CD4-positive, alpha-beta T cell treated with Interleukin-17A for 4 hours (primary cell): Measurements from ENCODE around the gene IRAK2.
"Not testable (repeated sequence)": the region's sequence is repeated elsewhere in the genome, so short reads cannot be mapped to it uniquely, and the experiment has no call there.

ENCODE experiments used
- DNase-seq: peaks from one replicate; pipeline ENCODE4 v3.0.0-alpha.2; 2020; ENCODE audit warnings: mixed read lengths

The IRAK2 gene, protein sequence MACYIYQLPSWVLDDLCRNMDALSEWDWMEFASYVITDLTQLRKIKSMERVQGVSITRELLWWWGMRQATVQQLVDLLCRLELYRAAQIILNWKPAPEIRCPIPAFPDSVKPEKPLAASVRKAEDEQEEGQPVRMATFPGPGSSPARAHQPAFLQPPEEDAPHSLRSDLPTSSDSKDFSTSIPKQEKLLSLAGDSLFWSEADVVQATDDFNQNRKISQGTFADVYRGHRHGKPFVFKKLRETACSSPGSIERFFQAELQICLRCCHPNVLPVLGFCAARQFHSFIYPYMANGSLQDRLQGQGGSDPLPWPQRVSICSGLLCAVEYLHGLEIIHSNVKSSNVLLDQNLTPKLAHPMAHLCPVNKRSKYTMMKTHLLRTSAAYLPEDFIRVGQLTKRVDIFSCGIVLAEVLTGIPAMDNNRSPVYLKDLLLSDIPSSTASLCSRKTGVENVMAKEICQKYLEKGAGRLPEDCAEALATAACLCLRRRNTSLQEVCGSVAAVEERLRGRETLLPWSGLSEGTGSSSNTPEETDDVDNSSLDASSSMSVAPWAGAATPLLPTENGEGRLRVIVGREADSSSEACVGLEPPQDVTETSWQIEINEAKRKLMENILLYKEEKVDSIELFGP

DNA sequence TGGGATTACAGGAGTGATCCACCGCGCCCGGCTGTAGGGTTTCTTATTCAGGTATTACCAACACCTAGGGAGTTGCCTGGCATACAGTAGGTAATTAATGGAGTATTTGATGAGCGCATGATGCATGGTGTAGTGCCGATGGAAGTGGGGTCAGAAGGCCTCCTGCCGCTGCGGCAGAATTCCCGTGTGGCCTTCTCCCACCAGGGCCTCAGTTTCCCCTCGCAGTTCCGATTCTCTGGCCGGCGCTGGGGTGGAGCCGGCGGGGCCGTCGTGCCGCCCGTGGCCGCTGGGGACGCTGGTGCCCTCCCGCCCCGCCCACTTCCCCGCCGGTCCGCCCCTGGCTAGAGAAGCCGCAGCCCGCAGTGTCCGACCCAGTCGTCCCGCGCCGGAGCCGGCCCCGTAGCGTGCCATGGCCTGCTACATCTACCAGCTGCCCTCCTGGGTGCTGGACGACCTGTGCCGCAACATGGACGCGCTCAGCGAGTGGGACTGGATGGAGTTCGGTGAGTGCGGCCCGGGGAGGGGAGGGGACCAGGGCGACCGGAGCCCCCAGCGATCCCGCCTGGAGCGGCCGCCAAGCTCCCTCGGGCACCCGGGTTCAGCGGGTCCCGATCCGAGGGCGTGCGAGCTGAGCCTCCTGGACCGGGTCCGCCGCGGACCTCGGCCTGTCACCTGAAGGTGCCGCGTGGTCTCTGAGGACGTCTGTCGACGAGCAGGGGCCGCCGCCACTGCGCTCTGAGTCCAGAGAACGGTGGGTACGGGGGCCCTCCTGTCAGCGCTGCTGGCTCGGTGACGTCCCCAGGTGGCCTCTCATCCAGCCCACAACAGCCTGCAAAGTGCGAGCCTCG lies at the start of gene IRAK2:
Gene IRAK2 (plus strand): TSS at position 374 of the 848 bp plus-strand sequence. CDS start 36 bp downstream, at position 410.
- DNase-seq, result peak; percentile 75

DNA sequence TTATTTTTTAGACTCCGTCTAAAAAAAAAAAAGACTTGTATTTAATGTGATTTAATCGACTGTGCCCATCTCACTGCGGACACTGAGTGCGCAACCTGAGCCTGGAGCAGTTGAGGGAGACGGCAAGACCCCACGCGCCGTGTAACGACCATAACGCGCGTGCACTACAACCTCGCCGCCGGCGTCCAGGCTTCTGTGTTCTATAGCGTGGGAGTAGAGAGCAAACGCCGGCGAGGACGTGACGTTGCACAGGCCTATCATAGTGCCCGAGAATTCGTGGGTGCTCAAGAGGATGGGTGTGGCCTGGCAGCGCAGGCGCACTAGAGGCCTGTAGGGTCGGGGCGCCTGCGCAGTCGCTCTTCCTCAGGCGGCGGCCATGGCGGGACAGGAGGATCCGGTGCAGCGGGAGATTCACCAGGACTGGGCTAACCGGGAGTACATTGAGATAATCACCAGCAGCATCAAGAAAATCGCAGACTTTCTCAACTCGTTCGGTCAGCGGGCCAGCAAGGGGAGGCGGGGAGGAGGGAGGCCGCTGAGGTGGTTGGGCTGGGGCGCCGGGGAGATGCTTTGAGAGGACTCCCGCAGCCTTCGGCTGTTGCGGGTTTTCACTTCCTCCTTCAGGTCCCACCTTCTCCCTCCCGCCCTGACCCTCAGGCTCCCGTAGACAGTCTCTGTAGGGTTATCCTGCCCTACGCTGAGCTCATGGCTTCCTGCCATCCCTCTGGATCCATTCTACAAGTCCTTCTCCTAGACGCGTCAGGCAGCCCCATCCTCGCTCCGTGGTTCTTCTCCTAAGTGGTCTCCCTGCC lies 49.2 kb upstream of the IRAK2 start, which contains the start of gene BRK1:
Gene BRK1 (plus strand): TSS at position 350 of the 812 bp plus-strand sequence. CDS start 27 bp downstream, at position 377.
- peak; percentile 95 for DNase-seq

DNA sequence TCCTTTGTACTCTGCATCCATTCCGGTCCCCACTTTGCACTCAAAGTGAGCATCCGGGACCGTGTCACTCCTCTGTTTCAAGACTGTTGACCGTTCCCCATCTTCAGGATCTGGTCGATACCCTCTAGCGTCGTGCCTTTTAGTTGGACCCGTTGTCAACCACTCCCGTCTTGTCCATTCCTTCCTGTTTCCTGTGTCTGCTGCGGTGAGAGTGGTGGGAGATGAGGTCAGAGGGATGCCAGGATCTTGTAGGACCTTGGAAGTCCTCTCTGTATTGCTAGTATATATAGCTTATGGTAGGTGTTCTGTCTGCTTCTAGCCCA lies 48.6 kb upstream of the IRAK2 start:
- DNase-seq, result no peak

DNA sequence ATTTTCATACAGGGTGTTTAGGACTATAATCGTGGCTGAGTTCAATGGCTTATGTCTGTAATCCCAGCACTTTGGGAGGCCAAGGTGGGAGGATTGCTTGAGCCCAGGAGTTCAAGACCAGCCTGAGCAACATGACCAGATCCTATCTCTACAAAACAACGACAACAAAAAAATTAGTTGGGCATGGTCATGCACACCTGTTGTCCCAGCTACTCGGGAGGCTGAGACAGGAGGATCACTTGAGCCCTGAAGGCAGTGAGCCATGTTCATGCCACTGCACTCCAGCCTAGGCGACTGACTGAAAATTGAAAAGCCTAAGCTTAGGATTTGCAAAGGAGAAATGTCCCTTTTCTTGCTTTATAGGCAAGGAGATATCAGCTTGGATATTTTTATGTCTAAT lies 47.8 kb upstream of the IRAK2 start:
- DNase-seq, result no peak

DNA sequence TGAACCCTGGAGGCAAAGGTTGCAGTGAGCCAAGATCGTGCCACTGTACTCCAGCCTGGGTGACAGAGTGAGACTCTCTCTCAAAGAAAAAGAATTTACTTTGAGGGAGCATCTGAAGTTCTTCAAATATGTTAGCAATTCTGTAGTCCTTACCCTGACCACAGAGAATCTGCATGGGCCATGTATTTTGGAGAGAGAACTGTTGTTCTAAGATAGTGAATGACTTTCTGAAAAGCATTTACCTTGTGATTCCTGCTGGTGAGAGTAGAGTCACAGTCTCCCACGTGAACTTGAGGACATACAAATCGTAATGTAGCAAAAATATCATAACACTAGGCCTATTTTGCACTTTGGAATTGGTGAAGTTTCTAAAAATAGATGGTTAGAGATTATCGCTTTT lies 45.3 kb upstream of the IRAK2 start:
- DNase-seq, result no peak

DNA sequence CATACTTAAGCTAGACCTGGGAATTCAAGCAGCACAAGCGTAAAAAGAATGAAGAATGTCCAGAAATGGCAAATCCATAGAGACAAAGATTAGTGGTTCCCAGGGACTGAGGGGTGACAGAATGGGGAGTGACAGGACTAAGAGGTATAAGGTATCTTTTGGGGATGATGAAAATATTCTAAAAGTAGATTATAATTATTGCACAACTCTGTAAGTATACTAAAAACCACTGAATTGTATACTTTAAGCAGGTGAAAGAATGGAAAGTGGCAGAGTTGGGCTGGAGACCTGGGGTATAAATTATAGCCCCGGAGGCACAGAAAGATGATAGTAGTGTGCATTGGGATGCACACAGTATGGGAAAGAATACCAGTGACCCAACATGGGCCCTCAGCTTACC lies 43.7 kb upstream of the IRAK2 start:
- DNase-seq, result no peak

DNA sequence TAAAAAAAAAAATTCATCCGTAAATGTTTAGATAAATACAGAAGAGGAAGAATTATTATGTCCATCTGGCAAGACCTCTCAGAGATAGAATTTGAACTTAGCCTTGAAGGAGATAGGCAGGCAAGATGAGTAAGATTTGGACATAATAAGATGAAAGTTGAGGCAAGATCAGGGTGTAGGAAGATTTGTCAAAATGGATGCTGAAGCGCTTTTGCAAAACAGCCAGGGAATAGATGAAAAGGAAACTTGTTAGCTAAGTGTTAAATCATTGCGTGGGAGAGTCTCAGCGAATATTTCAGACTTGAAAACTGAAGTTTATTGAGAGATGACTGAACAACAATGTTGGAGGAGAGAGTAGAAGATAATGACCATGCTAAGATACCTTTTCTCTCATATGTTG lies 42.0 kb upstream of the IRAK2 start:
- no peak for DNase-seq

DNA sequence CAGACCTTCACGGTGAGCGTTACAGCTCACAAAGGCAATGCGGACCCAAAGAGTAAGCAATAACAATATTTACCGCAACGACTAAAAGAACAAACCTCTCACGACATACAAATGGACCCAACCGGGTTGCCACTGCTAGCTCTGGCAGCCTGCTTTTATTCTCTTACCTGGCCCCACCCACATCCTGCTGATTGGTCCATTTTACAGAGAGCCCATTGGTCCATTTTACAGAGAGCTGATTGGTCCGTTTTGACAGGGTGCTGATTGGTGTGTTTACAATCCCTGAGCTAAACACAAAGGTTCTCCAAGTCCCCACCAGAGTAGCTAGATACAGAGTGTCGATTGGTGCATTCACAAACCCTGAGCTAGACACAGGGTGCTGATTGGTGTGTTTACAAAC lies 28.8 kb upstream of the IRAK2 start:
- not testable (repeated sequence) for DNase-seq

DNA sequence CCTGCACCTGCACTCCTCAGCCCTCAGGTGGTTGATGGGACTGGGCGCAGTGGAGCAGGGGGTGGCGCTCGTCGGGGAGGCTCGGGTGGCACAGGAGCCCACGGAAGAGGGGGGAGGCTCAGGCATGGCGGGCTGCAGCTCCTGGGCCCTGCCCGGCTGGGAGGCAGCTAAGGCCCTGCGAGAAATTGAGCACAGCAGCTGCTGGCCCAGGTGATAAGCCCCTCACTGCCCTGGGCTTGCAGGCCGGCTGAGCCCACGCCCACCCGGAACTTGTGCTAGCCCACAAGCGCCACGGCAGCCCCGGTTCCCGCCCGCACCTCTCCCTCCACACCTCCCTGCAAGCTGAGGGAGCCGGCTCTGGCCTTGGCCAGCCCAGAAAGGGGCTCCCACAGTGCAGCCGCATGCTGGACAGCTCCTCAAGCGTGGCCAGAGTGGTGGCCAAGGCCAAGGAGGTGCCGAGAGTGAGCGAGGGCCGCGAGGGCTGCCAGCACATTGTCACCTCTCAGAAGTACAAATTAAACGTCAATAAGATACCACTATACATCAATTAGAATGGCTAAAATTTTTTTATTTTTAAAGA lies 28.2 kb upstream of the IRAK2 start:
- no peak for DNase-seq

DNA sequence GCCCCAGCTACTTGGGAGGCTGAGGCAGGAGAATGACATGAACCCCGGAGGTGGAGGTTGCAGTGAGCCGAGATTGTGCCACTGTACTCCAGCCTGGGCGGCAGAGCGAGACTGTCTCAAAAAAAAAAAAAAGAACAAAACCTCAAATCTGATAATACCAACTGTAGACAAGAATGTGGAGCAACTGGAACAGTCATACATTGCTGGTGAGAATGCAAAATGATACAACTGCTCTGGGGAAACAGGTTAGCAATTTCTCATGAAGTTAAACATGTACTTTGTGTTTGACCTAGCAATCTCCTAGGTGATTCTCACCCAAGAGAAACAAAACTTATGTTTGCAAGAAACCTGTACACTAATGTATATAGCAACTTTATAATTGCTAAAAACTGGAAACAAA lies 27.5 kb upstream of the IRAK2 start:
- DNase-seq, result no peak

DNA sequence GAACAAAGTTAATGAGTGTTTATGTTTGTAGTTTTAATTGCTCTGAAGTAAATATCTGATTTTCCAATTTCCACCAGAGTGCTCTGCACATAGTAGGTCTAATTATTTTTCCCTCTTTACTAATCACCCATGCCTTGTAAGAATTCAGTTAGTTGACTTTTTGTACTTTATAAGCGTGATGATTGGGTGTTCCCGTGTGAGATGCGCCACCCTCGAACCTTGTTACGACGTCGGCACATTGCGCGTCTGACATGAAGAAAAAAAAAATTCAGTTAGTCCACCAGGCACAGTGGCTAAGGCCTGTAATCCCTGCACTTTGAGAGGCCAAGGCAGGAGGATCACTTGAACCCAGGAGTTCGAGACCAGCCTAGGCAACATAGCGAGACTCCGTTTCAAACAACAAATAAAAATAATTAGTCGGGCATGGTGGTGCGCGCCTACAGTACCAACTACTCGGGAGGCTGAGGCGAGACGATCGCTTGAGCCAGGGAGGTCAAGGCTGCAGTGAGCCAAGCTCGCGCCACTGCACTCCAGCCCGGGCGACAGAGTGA lies 23.6 kb upstream of the IRAK2 start:
- no peak for DNase-seq

DNA sequence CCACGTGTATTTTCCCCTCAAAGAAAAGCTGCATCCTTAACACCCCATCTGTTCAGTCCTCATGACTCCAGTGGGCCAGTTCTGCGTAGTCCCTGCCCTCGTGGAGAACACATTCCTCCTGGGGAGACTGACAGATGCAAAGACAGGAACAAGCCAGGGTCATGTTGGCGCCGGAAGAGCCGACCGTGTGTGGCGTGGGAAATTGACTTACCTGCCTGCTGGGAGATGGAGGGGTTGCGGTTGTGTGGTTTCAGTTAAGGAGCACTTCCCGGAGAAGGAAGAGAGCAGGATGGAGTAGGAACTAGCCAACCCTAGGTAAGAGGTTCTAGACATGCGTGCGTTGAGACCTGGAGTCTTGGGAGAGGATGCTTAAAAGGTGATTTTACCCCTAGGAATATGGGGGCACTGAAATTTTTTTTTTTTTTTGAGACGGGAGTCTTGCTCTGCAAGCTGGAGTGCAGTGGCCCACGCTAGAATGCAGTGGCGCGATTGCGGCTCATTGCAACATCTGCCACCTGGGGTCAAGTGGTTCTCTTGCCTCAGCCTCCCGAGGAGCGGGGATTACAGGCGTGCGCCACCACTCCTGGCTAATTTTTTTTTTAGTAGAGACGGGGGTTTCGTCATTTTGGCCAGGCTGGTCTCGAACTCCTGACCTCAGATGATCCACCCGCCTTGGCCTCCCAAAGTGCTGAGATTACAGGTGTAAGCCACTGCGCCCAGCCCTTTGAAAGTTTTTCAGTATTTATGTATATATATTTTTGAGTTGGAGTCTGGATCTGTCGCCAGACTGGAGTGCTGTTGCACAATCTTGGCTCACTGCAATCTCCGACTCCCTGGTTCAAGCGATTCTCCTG lies 21.8 kb upstream of the IRAK2 start:
- DNase-seq, result peak; percentile 40

DNA sequence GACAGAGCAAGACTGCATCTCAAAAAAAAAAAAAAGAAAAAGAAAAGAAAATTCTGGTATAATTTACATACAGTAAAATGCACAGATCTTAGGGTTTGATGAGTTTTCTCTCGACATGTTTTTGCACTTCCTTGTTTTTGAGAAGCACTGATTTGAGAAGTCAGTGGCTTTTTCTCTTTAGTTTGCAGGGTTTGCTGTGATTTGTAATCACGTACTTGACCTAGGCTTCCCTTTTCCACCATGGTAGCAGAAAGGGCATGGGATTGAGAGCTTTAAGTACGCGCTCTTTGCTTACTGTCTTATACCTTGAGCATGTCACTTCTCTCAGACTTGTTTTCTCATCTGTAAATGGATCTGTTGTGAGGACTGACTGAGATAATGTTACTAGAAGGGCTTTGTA lies 19.0 kb upstream of the IRAK2 start:
- DNase-seq, result no peak

DNA sequence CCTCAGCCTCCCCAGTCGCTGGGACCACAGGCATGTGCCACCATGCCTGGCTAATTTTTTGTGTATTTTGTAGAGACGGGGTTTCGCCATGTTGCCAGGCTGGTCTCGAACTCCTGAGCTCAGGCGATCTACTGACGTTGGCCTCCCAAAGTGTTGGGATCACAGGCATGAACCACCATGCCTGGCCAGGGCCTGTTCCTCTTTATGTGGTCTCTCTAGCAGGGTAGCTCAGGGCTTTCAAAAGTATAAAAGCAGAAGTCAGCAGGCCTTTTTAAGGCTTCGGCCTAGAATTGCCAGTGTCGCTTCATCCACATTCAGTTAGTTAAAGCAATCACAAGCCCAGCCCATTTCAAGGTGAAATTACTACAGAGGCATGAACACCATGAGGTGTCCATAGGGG lies 15.5 kb upstream of the IRAK2 start:
- DNase-seq, result no peak

DNA sequence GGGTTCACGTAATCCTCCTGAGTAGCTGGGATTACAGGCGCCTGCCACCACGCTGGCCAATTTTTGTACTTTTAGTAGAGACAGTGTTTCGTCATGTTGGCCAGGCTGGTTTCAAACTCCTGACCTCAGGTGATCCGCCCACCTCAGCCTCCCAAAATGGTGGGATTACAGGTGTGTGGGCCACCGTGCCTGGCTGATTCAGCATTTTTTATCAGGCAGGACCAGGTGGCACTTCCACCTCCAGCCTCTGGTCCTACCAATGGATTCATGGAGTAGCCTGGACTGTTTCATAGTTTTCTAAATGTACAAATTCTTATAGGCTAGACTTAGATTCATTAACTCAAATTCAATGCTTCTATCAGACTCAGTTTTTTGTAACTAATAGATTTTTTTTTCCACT lies 13.7 kb upstream of the IRAK2 start:
- DNase-seq, result no peak

DNA sequence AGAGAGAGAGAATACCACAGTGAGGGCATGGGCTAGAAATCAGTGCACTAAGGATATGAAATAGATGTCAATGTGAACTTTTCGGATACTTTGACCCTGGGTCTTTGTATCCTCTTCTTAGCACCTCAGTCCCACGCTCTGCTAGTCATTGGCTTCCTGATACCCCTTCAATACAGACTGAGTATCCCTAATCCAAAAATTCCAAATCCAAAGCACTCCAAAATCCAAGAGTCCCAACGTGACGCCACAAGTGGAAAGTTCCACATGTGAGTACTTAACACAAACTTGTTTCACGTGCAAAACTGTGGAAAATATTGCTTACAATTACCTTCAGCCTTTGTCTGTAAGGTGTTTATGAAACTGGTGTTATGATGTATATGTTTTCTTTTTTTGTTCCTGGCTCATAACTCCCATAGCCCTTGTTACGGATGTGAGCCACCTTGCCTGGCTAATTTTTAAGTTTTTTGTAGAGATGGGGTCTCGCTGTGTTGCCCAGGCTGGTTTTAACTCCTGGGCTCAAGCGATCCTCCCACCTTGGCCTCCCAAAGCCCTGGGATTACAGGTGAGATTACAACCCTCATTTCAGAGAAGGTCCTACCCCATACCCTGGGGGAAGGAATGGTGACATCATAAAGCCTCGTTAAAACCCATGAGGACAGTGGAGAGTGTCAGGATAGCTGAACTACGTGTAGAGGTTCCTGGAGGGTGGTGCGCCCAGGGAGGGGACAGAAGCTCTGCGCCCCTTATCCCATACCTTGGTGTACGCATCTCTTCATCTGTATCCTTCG lies 10.2 kb upstream of the IRAK2 start:
- DNase-seq, result no peak

DNA sequence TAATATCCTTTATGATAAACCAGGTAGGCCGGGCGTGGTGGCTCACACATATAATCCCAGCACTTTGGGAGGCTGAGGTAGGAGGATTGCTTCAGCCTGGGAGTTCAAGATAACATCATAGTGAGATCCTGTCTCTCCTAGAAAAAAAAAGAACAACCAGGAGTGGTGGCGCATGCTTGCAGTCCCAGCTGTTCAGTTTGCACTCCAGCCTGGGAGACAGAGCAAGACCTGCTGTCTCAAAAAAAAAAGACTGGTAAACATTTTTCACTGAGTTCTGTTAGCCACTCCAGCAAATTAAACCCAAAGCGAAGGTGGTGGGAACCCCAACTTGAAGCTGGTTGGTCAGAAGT lies 9.6 kb upstream of the IRAK2 start:
- no peak for DNase-seq

DNA sequence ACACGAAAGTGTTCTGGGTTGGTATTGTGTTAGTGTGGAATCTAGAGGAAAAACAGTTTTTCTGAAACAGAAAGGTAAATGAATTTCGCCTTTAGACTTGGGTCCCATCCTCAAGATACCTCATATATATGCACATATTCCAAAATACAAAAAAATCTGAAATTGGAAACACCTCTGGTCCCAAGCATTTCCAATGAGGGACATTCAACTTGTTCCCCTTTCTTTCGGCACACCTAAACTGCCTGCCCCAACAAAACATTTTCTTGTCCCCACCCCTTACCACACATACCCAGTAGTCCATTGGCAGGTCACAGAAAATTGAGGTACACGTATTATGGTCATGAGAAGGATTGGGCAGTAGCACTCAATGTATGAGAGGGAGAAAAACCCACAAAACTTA lies 9.1 kb upstream of the IRAK2 start:
- no peak for DNase-seq

DNA sequence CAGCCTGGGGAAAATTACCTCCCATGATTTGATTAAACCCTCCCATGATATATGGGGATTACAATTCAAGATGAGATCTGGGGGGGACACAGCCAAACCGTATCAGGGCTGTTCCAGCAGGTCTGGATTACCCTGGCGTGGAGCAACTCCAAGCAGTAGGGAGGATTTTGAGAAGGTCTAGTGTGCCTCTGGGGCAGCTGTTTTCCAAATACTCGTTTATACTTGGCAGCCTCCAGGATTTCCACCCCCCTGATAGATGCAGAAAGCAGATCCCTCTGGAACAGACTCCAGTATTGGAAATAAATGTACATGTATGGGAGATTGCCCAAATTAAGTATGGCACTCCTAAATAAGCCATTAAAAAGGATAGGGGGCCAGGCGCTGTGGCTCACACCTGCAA lies 7.7 kb upstream of the IRAK2 start:
- no peak for DNase-seq

DNA sequence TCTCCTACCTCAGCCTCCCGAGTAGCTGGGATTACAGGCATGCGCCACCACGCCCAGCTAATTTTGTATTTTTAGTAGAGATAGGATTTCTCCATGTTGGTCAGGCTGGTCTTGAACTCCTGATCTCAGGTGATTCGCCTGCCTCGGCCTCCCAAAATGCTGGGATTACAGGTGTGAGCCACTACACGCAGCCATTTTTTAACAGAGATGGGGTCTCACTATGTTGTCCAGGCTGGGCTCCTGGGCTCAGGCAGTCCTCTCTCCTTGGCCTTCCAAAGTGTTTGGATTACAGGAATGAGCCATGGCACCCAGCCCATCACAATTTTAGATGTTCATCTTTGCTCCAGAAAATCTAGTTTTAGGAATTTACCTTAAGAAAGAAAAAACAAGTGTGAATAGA lies 6.2 kb upstream of the IRAK2 start:
- DNase-seq, result not testable (repeated sequence)
